ENCODE results near the gene SRSF6.
"Not testable (repeated sequence)": the region's sequence is repeated elsewhere in the genome, so short reads cannot be mapped to it uniquely, and the experiment has no call there.

GRCh38 chr20:43448431-43448747 is 9.3 kb upstream of the SRSF6 start:
- TF ChIP-seq, protein P1, sequence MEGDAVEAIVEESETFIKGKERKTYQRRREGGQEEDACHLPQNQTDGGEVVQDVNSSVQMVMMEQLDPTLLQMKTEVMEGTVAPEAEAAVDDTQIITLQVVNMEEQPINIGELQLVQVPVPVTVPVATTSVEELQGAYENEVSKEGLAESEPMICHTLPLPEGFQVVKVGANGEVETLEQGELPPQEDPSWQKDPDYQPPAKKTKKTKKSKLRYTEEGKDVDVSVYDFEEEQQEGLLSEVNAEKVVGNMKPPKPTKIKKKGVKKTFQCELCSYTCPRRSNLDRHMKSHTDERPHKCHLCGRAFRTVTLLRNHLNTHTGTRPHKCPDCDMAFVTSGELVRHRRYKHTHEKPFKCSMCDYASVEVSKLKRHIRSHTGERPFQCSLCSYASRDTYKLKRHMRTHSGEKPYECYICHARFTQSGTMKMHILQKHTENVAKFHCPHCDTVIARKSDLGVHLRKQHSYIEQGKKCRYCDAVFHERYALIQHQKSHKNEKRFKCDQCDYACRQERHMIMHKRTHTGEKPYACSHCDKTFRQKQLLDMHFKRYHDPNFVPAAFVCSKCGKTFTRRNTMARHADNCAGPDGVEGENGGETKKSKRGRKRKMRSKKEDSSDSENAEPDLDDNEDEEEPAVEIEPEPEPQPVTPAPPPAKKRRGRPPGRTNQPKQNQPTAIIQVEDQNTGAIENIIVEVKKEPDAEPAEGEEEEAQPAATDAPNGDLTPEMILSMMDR (IDR thresholded peaks at IDR 0.05; ENCODE audit: borderline replicate concordance, extremely low read depth, low read length, poor library complexity, severe bottlenecking): not testable (repeated sequence)
- not testable (repeated sequence) for TF ChIP-seq EZH2 (IDR thresholded peaks at IDR 0.05; ENCODE audit: borderline replicate concordance, low read depth, low read length, severe bottlenecking)
